ENCODE measurements around the gene SLF2. TPM values are rescaled to one million over a fixed set of nuclear protein-coding genes. Genes with fewer than 3 reads are reported as not detected.

SLF2 gene
- total and polyA plus RNA-seq, 2 of the 13 experiments (the other 11 are each of a cell fraction or from before 2014, with no cell fraction given) = 12.2 to 48.1 TPM

GRCh38 chr10:100998991-100999741 is 86.4 kb downstream of the SLF2 start (continued):
- peak; percentile 42; the same call in 1 of the 2 replicates for TF ChIP-seq ZNF574 (CRISPR knock-in tag; IDR thresholded peaks at IDR 0.05)
- TF ChIP-seq ZNF607 (CRISPR knock-in tag; IDR thresholded peaks at IDR 0.05; ENCODE audit: borderline replicate concordance) = peak; percentile 47
- TF ChIP-seq HINFP (CRISPR knock-in tag; IDR thresholded peaks at IDR 0.05; ENCODE audit: low read depth) = no peak
- peak; percentile 27; the same call in 1 of the 2 replicates for TF ChIP-seq E2F5 (CRISPR knock-in tag; conservative IDR thresholded peaks at IDR 0.05)
- peak; percentile 69 for TF ChIP-seq BORCS8-MEF2B (CRISPR knock-in tag; IDR thresholded peaks at IDR 0.05)
- TF ChIP-seq MED8 (CRISPR knock-in tag; IDR thresholded peaks at IDR 0.05; ENCODE audit: insufficient replicate concordance) = peak; percentile 52
- TF ChIP-seq ISX (CRISPR knock-in tag; conservative IDR thresholded peaks at IDR 0.05) = 0 out of 2 replicates have a peak, but pooled peaks have one; percentile 38
- peak; percentile 76 for TF ChIP-seq GLI4 (CRISPR knock-in tag; IDR thresholded peaks at IDR 0.05; ENCODE audit: borderline replicate concordance)
- no peak for TF ChIP-seq THAP9 (CRISPR knock-in tag; IDR thresholded peaks at IDR 0.05; ENCODE audit: borderline replicate concordance)
- 0 out of 2 replicates have a peak, but pooled peaks have one; percentile 17 for TF ChIP-seq HIVEP1 (CRISPR knock-in tag; IDR thresholded peaks at IDR 0.05)
- peak; percentile 64; the same call in 1 of the 2 replicates for TF ChIP-seq RXRA (CRISPR knock-in tag; IDR thresholded peaks at IDR 0.05)
- TF ChIP-seq NR2F6 (IDR thresholded peaks at IDR 0.05) = no peak
- no peak for TF ChIP-seq NR2F6 (CRISPR knock-in tag; IDR thresholded peaks at IDR 0.05)
- no peak for TF ChIP-seq NFE2L1 (CRISPR knock-in tag; IDR thresholded peaks at IDR 0.05; ENCODE audit: borderline replicate concordance)
- no peak for TF ChIP-seq GATAD1 (CRISPR knock-in tag; IDR thresholded peaks at IDR 0.05)
- TF ChIP-seq KAT7 (CRISPR knock-in tag; IDR thresholded peaks at IDR 0.05; ENCODE audit: borderline replicate concordance) = 0 out of 2 replicates have a peak, but pooled peaks have one; percentile 42
- TF ChIP-seq GZF1 (CRISPR knock-in tag; IDR thresholded peaks at IDR 0.05) = no peak

Measured in HepG2 (cell line).